Central memory CD8-positive, alpha-beta T cell (primary cell): ENCODE results near the gene ITPK1.

Experiments used
- ATAC-seq: fragments of 150-1000 bp; cut with Tn5 transposase; replicated peaks from 2 replicates; pipeline ENCODE4 v1.10.0; 2022; ENCODE audit warnings: mild to moderate bottlenecking, moderate FRiP score, moderate number of reproducible peaks; ENCODE audit not compliant: poor library complexity, severe bottlenecking; ENCODE audit errors: extremely low read depth
- DNase-seq, 2 donors: peaks; one replicate each; pipeline ENCODE4 v3.0.0; 2021; ENCODE audit warnings: low spot score in 2 of 2
- H3K27ac Mint-ChIP-seq: one replicate; pipeline ENCODE4 v1.8.0; 2022; ENCODE audit warnings: low read depth, mild to moderate bottlenecking, moderate library complexity, mixed read lengths
- H3K27me3 Mint-ChIP-seq: one replicate; pipeline ENCODE4 v1.8.0; 2022; ENCODE audit warnings: mixed read lengths
- H3K36me3 Mint-ChIP-seq: one replicate; pipeline ENCODE4 v1.8.0; 2022; ENCODE audit warnings: mild to moderate bottlenecking, moderate library complexity, mixed read lengths; ENCODE audit not compliant: insufficient read depth
- H3K4me1 Mint-ChIP-seq: one replicate; pipeline ENCODE4 v1.8.0; 2022; ENCODE audit warnings: mixed read lengths
- H3K4me3 Mint-ChIP-seq: one replicate; pipeline ENCODE4 v1.8.0; 2022; ENCODE audit warnings: mild to moderate bottlenecking, moderate library complexity, mixed read lengths
- H3K9me3 Mint-ChIP-seq: one replicate; pipeline ENCODE4 v1.8.0; 2022; ENCODE audit warnings: mixed read lengths

ITPK1 gene

GRCh38 chr14:92994131-92994676 is 121.5 kb downstream of the ITPK1 start:
- Mint-ChIP-seq H3K4me3 (no peak overlapping the region), H3K27ac (no peak overlapping the region), H3K4me1 (no peaks in the 10 kb centered on the region), H3K9me3 (no peaks in the 10 kb centered on the region), H3K27me3 (no peaks in the 10 kb centered on the region), H3K36me3 (peaks cover 10% of the 10 kb centered on the region)
- no peak for ATAC-seq
- DNase-seq = no peak

DNA sequence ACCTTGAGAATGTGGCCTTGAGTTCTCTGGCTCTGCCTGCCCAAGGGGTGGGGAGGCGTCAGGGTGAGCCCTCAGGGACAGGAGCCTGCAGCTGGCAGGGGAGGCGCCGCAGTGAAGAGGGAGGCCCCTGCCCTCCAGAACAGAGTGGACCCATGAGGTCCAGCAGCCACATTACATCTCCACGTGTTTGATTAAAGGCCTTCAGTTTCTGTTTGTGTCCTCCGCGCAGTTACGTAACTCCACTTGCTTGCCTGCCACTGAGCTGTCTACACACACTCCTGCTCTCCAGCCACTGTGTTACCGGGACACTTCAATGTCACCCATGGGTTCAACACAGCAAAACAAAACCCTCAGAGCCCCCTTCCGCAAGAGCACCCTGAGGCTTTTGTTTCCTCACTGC is 122.4 kb downstream of the ITPK1 start:
- Mint-ChIP-seq H3K27ac (peak overlapping the region; percentile 64), H3K9me3 (no peaks in the 10 kb centered on the region), H3K36me3 (peaks cover 8% of the 10 kb centered on the region), H3K4me1 (no peaks in the 10 kb centered on the region), H3K27me3 (no peaks in the 10 kb centered on the region), H3K4me3 (no peak overlapping the region)
- no peak for ATAC-seq
- no peak for DNase-seq

DNA sequence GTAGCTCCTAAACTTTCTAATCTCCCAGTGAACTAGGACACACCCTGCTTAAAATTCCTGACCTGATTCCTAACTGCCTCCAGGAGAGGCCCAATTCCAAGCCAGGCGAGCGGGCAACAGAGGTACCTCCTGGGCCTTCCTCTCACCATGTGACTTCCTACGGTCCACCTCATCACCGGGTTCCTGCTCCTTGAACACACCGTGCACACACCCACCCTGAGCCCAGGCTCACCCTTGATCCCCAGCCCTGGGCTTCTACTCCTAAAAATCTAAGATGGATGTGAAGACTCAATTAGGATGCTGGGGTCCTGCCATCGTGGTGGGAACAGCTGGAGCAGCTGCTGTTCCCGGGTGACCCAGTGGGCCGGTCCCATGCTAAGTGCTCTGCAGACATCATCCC is 124.2 kb downstream of the ITPK1 start:
- Mint-ChIP-seq H3K27me3 (no peaks in the 10 kb centered on the region), H3K27ac (no peak overlapping the region), H3K4me1 (no peaks in the 10 kb centered on the region), H3K4me3 (no peak overlapping the region), H3K36me3 (peaks cover 8% of the 10 kb centered on the region), H3K9me3 (no peaks in the 10 kb centered on the region)
- no peak for ATAC-seq
- DNase-seq = no peak

GRCh38 chr14:92990456-92991430 is 125.0 kb downstream of the ITPK1 start:
- no peak for ATAC-seq
- Mint-ChIP-seq H3K36me3 (peaks cover 7% of the 10 kb centered on the region), H3K27ac (no peak overlapping the region), H3K9me3 (no peaks in the 10 kb centered on the region), H3K27me3 (no peaks in the 10 kb centered on the region), H3K4me3 (no peak overlapping the region), H3K4me1 (peaks cover 6% of the 10 kb centered on the region)
- DNase-seq = no peak

GRCh38 chr14:92988786-92989755 is 126.7 kb downstream of the ITPK1 start:
- Mint-ChIP-seq H3K27me3 (no peaks in the 10 kb centered on the region), H3K36me3 (peaks cover 7% of the 10 kb centered on the region), H3K4me1 (peaks cover 10% of the 10 kb centered on the region), H3K9me3 (no peaks in the 10 kb centered on the region), H3K27ac (no peak overlapping the region), H3K4me3 (no peak overlapping the region)
- DNase-seq = no peak
- no peak for ATAC-seq

DNA sequence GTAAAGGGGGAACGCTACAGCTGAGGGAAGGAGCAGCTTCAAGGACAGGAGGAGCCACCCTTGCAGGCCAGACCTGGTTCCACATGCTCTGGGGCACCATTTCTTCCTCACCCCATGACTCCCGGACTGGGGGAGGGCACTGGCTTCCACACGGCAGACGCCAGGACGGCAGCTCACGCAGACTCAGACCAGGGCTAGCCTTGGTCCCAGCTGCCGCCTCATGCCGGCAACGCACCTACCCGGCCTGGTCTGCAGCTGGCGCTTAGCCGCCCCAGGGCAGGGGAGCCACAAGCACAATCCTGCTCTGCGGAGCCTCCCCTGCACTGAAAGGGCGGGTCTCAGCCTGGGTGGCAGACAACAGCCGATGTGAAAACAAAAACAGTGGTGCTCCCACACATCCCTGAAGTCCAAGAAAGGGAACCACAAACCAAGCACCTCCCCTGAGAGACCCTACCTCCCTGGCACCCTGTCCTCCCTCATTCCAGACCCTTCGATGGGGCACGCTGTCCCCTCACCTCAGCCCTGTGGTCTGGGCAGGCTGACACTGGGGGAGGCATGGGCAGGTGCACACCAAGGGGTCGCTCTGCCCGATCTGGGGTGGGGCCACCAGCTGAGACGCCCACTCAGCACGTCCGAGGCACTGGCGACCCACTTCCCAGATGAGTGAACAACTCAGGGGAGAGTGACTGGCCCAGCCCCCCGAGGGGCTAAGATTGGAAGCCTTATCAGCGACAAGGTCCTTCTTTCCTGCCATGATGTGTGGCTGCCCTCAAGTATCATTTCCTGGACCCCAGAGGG is 127.8 kb downstream of the ITPK1 start:
- no peaks in the 10 kb centered on the region for H3K27me3 Mint-ChIP-seq
- peaks cover 4% of the 10 kb centered on the region for H3K36me3 Mint-ChIP-seq
- H3K4me1 Mint-ChIP-seq = peaks cover 10% of the 10 kb centered on the region
- no peak for ATAC-seq
- DNase-seq = no peak
- H3K4me3 Mint-ChIP-seq = no peak overlapping the region
- H3K9me3 Mint-ChIP-seq = no peaks in the 10 kb centered on the region
- no peak overlapping the region for H3K27ac Mint-ChIP-seq

- DNase-seq (no peak), ATAC-seq (no peak)
- Mint-ChIP-seq H3K27me3 (no peaks in the 10 kb centered on the region), H3K36me3 (peaks cover 3% of the 10 kb centered on the region), H3K4me1 (peaks cover 10% of the 10 kb centered on the region), H3K4me3 (no peak overlapping the region), H3K9me3 (no peaks in the 10 kb centered on the region), H3K27ac (no peak overlapping the region)
These were observed 128.6 kb downstream of the ITPK1 start for GRCh38 chr14:92987148-92987570.

DNA sequence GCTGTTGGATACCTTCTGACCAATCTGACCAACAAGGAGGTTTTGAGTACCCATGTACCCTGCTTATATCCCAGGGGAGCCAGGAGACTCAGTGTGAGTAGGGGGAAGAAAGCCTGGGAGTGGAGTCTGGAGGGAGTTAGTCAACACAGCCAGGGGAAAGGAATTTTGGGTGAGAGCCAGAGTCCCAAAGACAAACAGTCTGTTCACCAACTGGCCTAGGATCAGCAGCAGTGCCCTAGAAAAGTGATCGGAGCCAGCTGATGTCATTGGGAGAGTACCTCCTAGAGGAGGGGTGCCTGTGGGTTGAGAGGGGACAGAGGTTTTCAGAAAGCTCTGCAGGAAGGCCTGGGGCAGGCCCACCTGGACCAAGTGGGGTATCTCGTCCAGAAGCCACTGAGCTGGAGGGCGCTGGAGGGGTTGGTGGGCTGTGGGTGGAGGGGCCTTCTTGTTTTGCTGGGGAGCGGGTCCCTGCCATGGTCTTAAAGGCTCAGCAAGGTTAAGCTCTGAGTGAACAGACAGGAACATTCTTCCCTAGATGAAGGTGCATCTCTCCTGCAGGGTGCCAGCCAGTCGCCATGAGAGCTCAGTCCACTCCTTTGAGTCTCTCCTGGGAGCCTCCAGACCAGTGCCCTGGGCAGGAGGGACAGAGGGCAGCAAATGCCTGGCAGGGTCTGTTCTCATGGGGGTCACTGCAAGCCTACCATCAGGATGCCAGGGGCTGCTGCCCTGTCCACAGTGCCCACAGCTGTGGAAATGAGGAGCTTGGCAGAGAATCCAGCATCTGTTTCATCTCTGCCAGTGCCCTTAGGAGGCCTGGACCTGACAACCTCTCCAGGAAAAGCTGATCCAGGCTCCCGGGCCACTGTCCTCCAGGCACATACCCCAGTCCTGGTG is 129.2 kb downstream of the ITPK1 start:
- Mint-ChIP-seq H3K27ac (peak overlapping the region; percentile 12), H3K4me3 (no peak overlapping the region), H3K9me3 (no peaks in the 10 kb centered on the region), H3K27me3 (no peaks in the 10 kb centered on the region), H3K36me3 (peaks cover 2% of the 10 kb centered on the region), H3K4me1 (peaks cover 10% of the 10 kb centered on the region)
- DNase-seq (no peak), ATAC-seq (no peak)

DNA sequence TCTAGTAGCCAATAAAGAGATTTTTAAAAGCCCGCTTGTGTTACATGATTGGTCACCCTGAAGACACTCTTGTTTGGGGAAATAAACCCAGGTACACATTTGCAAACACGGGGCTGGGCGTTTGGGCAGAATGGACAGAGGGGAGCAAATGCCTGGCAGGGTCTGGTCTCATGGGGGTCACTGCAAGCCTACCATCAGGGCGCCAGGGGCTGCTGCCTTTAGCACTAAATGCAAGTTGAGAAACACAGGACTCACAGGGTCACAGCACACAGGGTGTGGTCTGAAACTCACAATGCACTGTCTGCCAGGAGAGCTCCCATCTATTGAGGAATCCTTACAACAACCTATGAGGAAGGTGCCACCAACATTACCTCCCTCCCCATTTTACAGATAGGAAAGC is 130.2 kb downstream of the ITPK1 start:
- Mint-ChIP-seq H3K4me1 (peaks cover 10% of the 10 kb centered on the region), H3K36me3 (no peaks in the 10 kb centered on the region), H3K27me3 (no peaks in the 10 kb centered on the region), H3K9me3 (no peaks in the 10 kb centered on the region), H3K27ac (peak overlapping the region; percentile 32), H3K4me3 (no peak overlapping the region)
- no peak for ATAC-seq
- DNase-seq = no peak

GRCh38 chr14:92984896-92985295 is 130.8 kb downstream of the ITPK1 start:
- DNase-seq = no peak
- no peak for ATAC-seq
- Mint-ChIP-seq H3K27ac (no peak overlapping the region), H3K4me1 (peaks cover 10% of the 10 kb centered on the region), H3K4me3 (no peak overlapping the region), H3K9me3 (no peaks in the 10 kb centered on the region), H3K36me3 (no peaks in the 10 kb centered on the region), H3K27me3 (no peaks in the 10 kb centered on the region)

DNA sequence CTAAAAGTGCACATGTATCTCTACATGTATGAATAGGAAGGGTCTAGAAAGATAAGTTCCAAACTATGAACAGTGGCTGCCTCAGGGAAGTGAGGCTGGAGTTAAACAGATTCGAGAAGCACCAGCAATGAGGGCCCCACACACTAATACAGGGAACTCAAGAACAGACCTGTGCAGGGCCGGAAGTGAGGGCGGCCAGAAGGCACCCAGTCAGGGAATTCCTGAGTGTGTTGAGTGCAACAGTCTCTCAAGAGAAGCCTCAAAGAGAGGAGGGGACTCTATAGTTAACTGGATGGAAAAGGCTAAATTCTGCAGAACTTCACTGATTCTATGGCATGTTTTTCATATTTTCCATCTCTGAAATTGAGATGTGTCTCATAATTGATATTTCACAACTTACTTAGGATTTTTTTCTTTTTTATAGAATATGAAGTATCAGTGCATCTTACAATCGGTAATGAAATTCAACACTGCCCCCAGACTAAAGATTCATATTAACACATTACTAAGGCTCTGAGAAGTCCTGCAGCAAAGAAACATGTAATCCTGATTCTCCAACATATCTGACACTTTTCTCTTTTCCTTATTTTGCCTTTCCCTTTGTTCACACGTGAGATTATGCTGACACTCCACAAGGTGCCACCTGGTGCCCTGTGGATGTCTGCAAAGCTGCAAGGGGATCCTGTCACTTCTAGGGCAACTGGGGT is 131.5 kb downstream of the ITPK1 start:
- DNase-seq (no peak), ATAC-seq (no peak)
- peaks cover 3% of the 10 kb centered on the region for H3K36me3 Mint-ChIP-seq
- H3K27ac Mint-ChIP-seq = peak overlapping the region; percentile 35
- H3K27me3 Mint-ChIP-seq = no peaks in the 10 kb centered on the region
- H3K4me3 Mint-ChIP-seq = no peak overlapping the region
- peaks cover 10% of the 10 kb centered on the region for H3K4me1 Mint-ChIP-seq
- H3K9me3 Mint-ChIP-seq = peaks cover 5% of the 10 kb centered on the region
